ENCODE results near the gene ADARB1.

DNA sequence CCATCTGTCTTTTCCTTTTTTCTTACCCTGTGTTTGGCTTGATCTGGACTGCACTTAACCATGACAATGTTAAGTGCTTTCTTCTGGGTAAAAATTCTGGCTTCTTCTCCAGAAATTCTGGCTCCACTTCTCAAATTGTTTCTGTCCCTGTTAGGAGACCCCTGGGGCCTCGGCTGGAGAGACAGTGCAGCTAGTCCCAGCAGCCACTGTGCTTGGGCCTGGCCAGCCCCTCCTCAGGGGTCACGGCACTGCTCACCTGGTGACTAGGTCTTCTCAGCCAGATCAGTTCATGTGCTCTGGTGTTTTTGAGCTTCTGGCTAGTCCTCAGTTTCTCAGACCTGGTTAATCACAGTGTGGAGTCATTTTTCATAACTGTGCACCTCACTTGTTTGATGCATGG, 72.4 kb downstream of the ADARB1 start:
- TF ChIP-seq, protein P1, sequence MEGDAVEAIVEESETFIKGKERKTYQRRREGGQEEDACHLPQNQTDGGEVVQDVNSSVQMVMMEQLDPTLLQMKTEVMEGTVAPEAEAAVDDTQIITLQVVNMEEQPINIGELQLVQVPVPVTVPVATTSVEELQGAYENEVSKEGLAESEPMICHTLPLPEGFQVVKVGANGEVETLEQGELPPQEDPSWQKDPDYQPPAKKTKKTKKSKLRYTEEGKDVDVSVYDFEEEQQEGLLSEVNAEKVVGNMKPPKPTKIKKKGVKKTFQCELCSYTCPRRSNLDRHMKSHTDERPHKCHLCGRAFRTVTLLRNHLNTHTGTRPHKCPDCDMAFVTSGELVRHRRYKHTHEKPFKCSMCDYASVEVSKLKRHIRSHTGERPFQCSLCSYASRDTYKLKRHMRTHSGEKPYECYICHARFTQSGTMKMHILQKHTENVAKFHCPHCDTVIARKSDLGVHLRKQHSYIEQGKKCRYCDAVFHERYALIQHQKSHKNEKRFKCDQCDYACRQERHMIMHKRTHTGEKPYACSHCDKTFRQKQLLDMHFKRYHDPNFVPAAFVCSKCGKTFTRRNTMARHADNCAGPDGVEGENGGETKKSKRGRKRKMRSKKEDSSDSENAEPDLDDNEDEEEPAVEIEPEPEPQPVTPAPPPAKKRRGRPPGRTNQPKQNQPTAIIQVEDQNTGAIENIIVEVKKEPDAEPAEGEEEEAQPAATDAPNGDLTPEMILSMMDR (IDR thresholded peaks at IDR 0.05): no peak
- no peak for TF ChIP-seq POLR2A (IDR thresholded peaks at IDR 0.05)
